ENCODE measurements around the gene ASGR1. TPM values are rescaled to one million over a fixed set of nuclear protein-coding genes. Genes with fewer than 3 reads are reported as not detected.

The ASGR1 gene
- total RNA-seq = 1 to 10 TPM in 2 of 3 donors, under 1 TPM in 1; 0.35 to 1.6 (median 1.2) TPM
- long read RNA-seq, donor 1, partial matches to known transcripts = 1 of 2 reads
- long read RNA-seq, donor 1, other reads (novel, unspliced or antisense) = 1 of 2 reads
- long read RNA-seq, donor 2, partial matches to known transcripts = 1 of 2 reads
- long read RNA-seq, donor 2, other reads (novel, unspliced or antisense) = 0 of 2 reads

- no peaks in the 10 kb centered on the region for H3K36me3 ChIP-seq (ENCODE audit: low read depth)
- H3K4me3 ChIP-seq = no peak within 1 kb of the TSS
- ATAC-seq (no peak), DNase-seq (no peak)
- intact Hi-C loops (cut with DNase I, micrococcal nuclease) = no loop called here
- no peak for TF ChIP-seq CTCF (IDR thresholded peaks at IDR 0.05)
- H3K4me1 ChIP-seq (ENCODE audit: low read depth) = peaks cover 13% of the 10 kb centered on the region
- no peaks in the 10 kb centered on the region for H3K9me3 ChIP-seq
Measured at GRCh38 chr17:7179317-7180254, at the start of gene ASGR1. Gene ASGR1, minus strand, starts transcription at chr17:7179370. Its CDS starts 807 bp downstream, at chr17:7178563.

GRCh38 chr17:7228920-7229319 lies 49.8 kb upstream of the ASGR1 start:
- TF ChIP-seq CTCF (IDR thresholded peaks at IDR 0.05) = no peak
- peak in 1 of 3 donors; percentile 48 for DNase-seq
- Histone ChIP-seq H3K9me3 (no peaks in the 10 kb centered on the region), H3K4me1 (ENCODE audit: low read depth) (peaks cover 14% of the 10 kb centered on the region), H3K36me3 (ENCODE audit: low read depth) (peaks cover 18% of the 10 kb centered on the region), H3K4me3 (no peak overlapping the region)
- ATAC-seq = no peak
- intact Hi-C loops (cut with DNase I, micrococcal nuclease) = no loop called here

- no peak for ATAC-seq
- Histone ChIP-seq H3K36me3 (ENCODE audit: low read depth) (peaks cover 18% of the 10 kb centered on the region), H3K4me1 (ENCODE audit: low read depth) (peaks cover 1% of the 10 kb centered on the region), H3K4me3 (no peak overlapping the region), H3K9me3 (no peaks in the 10 kb centered on the region)
- DNase-seq = peak in 1 of 3 donors; percentile 57
- no peak for TF ChIP-seq CTCF (IDR thresholded peaks at IDR 0.05)
- intact Hi-C loops (cut with DNase I, micrococcal nuclease) = no loop called here
Measured at GRCh38 chr17:7226721-7227710, 47.8 kb upstream of the ASGR1 start.

- peaks cover 9% of the 10 kb centered on the region for H3K4me1 ChIP-seq (ENCODE audit: low read depth)
- DNase-seq = peak in 1 of 3 donors; percentile 46
- TF ChIP-seq CTCF (IDR thresholded peaks at IDR 0.05) = no peak
- H3K36me3 ChIP-seq (ENCODE audit: low read depth) = peaks cover 18% of the 10 kb centered on the region
- no peaks in the 10 kb centered on the region for H3K9me3 ChIP-seq
- H3K4me3 ChIP-seq = no peak overlapping the region
- intact Hi-C loops (cut with DNase I, micrococcal nuclease) = no loop called here
- no peak for ATAC-seq
Measured at GRCh38 chr17:7225711-7226331, 46.7 kb upstream of the ASGR1 start.

- no peaks in the 10 kb centered on the region for H3K9me3 ChIP-seq
- intact Hi-C loops (cut with DNase I, micrococcal nuclease) = no loop called here
- H3K36me3 ChIP-seq (ENCODE audit: low read depth) = peaks cover 18% of the 10 kb centered on the region
- H3K4me3 ChIP-seq = no peak overlapping the region
- no peak for TF ChIP-seq CTCF (IDR thresholded peaks at IDR 0.05)
- ATAC-seq = no peak
- H3K4me1 ChIP-seq (ENCODE audit: low read depth) = peaks cover 16% of the 10 kb centered on the region
- DNase-seq = peak in 2 of 3 donors; percentile 26 to 28
Measured at GRCh38 chr17:7224661-7225111, 45.5 kb upstream of the ASGR1 start.

Data from mucosa of descending colon (tissue), 3 donors.